ENCODE results near the gene B2M. TPM values are rescaled to one million over a fixed set of nuclear protein-coding genes. Genes with fewer than 3 reads are reported as not detected.

B2M gene
- total and polyA plus RNA-seq, 10 of the 15 experiments (the other 5 are each of a cell fraction or from before 2014, with no cell fraction given) = 2,901 to 22,794 (median 8,374) TPM

- H3K79me2 ChIP-seq (ENCODE audit: control insufficient read depth, insufficient read depth, low read length) = peaks cover 63% of the 10 kb centered on the region
- no peak for TF ChIP-seq ZNF217 (IDR thresholded peaks at IDR 0.05)
- TF ChIP-seq, protein P1, sequence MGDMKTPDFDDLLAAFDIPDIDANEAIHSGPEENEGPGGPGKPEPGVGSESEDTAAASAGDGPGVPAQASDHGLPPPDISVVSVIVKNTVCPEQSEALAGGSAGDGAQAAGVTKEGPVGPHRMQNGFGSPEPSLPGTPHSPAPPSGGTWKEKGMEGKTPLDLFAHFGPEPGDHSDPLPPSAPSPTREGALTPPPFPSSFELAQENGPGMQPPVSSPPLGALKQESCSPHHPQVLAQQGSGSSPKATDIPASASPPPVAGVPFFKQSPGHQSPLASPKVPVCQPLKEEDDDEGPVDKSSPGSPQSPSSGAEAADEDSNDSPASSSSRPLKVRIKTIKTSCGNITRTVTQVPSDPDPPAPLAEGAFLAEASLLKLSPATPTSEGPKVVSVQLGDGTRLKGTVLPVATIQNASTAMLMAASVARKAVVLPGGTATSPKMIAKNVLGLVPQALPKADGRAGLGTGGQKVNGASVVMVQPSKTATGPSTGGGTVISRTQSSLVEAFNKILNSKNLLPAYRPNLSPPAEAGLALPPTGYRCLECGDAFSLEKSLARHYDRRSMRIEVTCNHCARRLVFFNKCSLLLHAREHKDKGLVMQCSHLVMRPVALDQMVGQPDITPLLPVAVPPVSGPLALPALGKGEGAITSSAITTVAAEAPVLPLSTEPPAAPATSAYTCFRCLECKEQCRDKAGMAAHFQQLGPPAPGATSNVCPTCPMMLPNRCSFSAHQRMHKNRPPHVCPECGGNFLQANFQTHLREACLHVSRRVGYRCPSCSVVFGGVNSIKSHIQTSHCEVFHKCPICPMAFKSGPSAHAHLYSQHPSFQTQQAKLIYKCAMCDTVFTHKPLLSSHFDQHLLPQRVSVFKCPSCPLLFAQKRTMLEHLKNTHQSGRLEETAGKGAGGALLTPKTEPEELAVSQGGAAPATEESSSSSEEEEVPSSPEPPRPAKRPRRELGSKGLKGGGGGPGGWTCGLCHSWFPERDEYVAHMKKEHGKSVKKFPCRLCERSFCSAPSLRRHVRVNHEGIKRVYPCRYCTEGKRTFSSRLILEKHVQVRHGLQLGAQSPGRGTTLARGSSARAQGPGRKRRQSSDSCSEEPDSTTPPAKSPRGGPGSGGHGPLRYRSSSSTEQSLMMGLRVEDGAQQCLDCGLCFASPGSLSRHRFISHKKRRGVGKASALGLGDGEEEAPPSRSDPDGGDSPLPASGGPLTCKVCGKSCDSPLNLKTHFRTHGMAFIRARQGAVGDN (IDR thresholded peaks at IDR 0.05) = no peak
- no peak for TF ChIP-seq BCL11A (IDR thresholded peaks at IDR 0.05; ENCODE audit: low read depth, low read length)
- TF ChIP-seq ETV6 (conservative IDR thresholded peaks at IDR 0.05 in 1 of 2, IDR thresholded peaks at IDR 0.05 in 1 of 2; ENCODE audit: borderline replicate concordance in 1 of 2, low read depth in 1 of 2) = no peak
- no peak for TF ChIP-seq ZNF384 (IDR thresholded peaks at IDR 0.05; ENCODE audit: borderline replicate concordance, low read depth, low read length)
- TF ChIP-seq STAT3 (IDR thresholded peaks at IDR 0.05; ENCODE audit: low read depth, low read length) = no peak
- TF ChIP-seq PKNOX1 (IDR thresholded peaks at IDR 0.05) = no peak
- no peak for TF ChIP-seq EZH2 (IDR thresholded peaks at IDR 0.05; ENCODE audit: borderline replicate concordance, control insufficient read depth, low read depth, low read length)
- TF ChIP-seq, protein P2, sequence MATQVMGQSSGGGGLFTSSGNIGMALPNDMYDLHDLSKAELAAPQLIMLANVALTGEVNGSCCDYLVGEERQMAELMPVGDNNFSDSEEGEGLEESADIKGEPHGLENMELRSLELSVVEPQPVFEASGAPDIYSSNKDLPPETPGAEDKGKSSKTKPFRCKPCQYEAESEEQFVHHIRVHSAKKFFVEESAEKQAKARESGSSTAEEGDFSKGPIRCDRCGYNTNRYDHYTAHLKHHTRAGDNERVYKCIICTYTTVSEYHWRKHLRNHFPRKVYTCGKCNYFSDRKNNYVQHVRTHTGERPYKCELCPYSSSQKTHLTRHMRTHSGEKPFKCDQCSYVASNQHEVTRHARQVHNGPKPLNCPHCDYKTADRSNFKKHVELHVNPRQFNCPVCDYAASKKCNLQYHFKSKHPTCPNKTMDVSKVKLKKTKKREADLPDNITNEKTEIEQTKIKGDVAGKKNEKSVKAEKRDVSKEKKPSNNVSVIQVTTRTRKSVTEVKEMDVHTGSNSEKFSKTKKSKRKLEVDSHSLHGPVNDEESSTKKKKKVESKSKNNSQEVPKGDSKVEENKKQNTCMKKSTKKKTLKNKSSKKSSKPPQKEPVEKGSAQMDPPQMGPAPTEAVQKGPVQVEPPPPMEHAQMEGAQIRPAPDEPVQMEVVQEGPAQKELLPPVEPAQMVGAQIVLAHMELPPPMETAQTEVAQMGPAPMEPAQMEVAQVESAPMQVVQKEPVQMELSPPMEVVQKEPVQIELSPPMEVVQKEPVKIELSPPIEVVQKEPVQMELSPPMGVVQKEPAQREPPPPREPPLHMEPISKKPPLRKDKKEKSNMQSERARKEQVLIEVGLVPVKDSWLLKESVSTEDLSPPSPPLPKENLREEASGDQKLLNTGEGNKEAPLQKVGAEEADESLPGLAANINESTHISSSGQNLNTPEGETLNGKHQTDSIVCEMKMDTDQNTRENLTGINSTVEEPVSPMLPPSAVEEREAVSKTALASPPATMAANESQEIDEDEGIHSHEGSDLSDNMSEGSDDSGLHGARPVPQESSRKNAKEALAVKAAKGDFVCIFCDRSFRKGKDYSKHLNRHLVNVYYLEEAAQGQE (IDR thresholded peaks at IDR 0.05; ENCODE audit: low read depth, low read length) = no peak
- TF ChIP-seq TAF1 (IDR thresholded peaks at IDR 0.05; ENCODE audit: borderline replicate concordance, low read depth, low read length) = no peak
- TF ChIP-seq ZBED1 (IDR thresholded peaks at IDR 0.05; ENCODE audit: borderline replicate concordance) = no peak
- TF ChIP-seq RB1 (IDR thresholded peaks at IDR 0.05; ENCODE audit: borderline replicate concordance) = no peak
- TF ChIP-seq, protein P3, sequence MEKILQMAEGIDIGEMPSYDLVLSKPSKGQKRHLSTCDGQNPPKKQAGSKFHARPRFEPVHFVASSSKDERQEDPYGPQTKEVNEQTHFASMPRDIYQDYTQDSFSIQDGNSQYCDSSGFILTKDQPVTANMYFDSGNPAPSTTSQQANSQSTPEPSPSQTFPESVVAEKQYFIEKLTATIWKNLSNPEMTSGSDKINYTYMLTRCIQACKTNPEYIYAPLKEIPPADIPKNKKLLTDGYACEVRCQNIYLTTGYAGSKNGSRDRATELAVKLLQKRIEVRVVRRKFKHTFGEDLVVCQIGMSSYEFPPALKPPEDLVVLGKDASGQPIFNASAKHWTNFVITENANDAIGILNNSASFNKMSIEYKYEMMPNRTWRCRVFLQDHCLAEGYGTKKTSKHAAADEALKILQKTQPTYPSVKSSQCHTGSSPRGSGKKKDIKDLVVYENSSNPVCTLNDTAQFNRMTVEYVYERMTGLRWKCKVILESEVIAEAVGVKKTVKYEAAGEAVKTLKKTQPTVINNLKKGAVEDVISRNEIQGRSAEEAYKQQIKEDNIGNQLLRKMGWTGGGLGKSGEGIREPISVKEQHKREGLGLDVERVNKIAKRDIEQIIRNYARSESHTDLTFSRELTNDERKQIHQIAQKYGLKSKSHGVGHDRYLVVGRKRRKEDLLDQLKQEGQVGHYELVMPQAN (conservative IDR thresholded peaks at IDR 0.05) = no peak
Measured at GRCh38 chr15:44718927-44719292, 7.6 kb downstream of the B2M start.

More at GRCh38 chr15:44718927-44719292, 7.6 kb downstream of the B2M start:
- Histone ChIP-seq H3K4me3 (no peak overlapping the region), H3K4me1 (ENCODE audit: control insufficient read depth, insufficient read depth, low read length) (peaks cover 77% of the 10 kb centered on the region), H3K9me3 (replicated peaks; ENCODE audit: control insufficient read depth, insufficient read depth, low read length) (no peaks in the 10 kb centered on the region), H2AFZ (ENCODE audit: control insufficient read depth, low read depth, low read length) (no peak overlapping the region), H3K9ac (ENCODE audit: control insufficient read depth, insufficient read depth, low read length) (peak overlapping the region; percentile 59; the same call in 1 of the 2 replicates), H3K27me3 (replicated peaks in 1 of 2; ENCODE audit: control insufficient read depth in 2 of 2, insufficient read depth in 2 of 2, low read length in 1 of 2) (no peaks in the 10 kb centered on the region), H3K36me3 (ENCODE audit: control insufficient read depth in 2 of 2, insufficient read depth in 2 of 2, low read length in 1 of 2) (peaks cover 19 to 48% of the 10 kb centered on the region in 2 experiments), H4K20me1 (ENCODE audit: control insufficient read depth, insufficient read depth) (peaks cover 25% of the 10 kb centered on the region), H3K27ac (ENCODE audit: control insufficient read depth, insufficient read depth) (peak overlapping the region; percentile 83), H3K4me2 (ENCODE audit: control insufficient read depth, insufficient read depth) (0 out of 2 replicates have a peak overlapping the region, but pooled peaks have one; percentile 26)
- FAIRE-seq = no peak
- no peak for DNase-seq (ENCODE audit: low read depth, low spot score)
- SMC1A ChIA-PET (ENCODE audit: uncharacterized antibody, unreplicated experiment) = interaction anchor here (0.9 to 19.0 kb wide), 4 partner anchors 9 to 120 kb away, joined by 3 to 637 read pairs (median 47); partner anchors contain the start of genes PATL2, SPG11 and TRIM69
- 56% methylated on average over 8 of the region's 8 CpGs for WGBS (ENCODE audit: insufficient coverage, insufficient replicate concordance, low lambda C conversion rate, missing lambda C conversion rate)
- ATAC-seq = no peak
- CTCF ChIA-PET = interaction anchor here (1.3 to 14.3 kb wide), 4 partner anchors 9 to 141 kb away, joined by 3 to 278 read pairs (median 178); partner anchors contain the start of genes SPG11 and TRIM69
- BruUV-seq (replicated peaks) = no TSS peak
- POLR2A ChIA-PET = interaction anchor here (0.8 to 24.8 kb wide), 4 partner anchors 7 to 54 kb away, joined by 3 to 718 read pairs (median 167); partner anchors contain the start of genes B2M, PATL2, SPG11 and TRIM69
- RAD21 ChIA-PET (ENCODE audit: unreplicated experiment) = interaction anchor here (1.1 to 18.4 kb wide), 3 partner anchors 8 to 55 kb away, joined by 6 to 653 read pairs (median 10); partner anchors contain the start of genes B2M, PATL2, SPG11 and TRIM69
- in situ Hi-C loops (cut with MboI) (no loop called here), intact Hi-C loops (cut with micrococcal nuclease; ENCODE audit: unreplicated experiment) (no loop called here)
